Esophagus squamous epithelium (tissue), 5 donors: Measurements from ENCODE around the gene DZIP1L. TPM values are rescaled to one million over a fixed set of nuclear protein-coding genes. Genes with fewer than 3 reads are reported as not detected.

ENCODE experiments used
- DNase-seq: peaks from one replicate; lab custom pipeline; 2025; lab: John Stamatoyannopoulos, UW
- H3K27ac ChIP-seq, 4 donors: fragments of 200-600 bp; sonication (generic); one replicate each; pipeline ENCODE4 v1.5.1; 2016 to 2019; ENCODE audit warnings: mild to moderate bottlenecking in 1 of 4
- H3K27me3 ChIP-seq, 4 donors: fragments of 200-600 bp; sonication (generic); 1 replicate in 3 of 4; 2 replicates in 1 of 4; pipeline versions ENCODE4 v1.5.1 to v1.6.0; 2017 to 2021; ENCODE audit warnings: antibody characterized with exemption in 1 of 4
- H3K36me3 ChIP-seq, 3 donors: fragments of 200-600 bp; sonication (generic); one replicate each; pipeline ENCODE4 v1.5.1; 2016 to 2019
- H3K4me1 ChIP-seq, 3 donors: fragments of 200-600 bp; sonication (generic); one replicate each; pipeline ENCODE4 v1.5.1; 2017 to 2019
- H3K4me3 ChIP-seq, 4 donors: fragments of 200-600 bp; sonication (generic); 1 replicate in 3 of 4; 2 replicates in 1 of 4; pipeline ENCODE4 v1.5.1; 2016 to 2019; ENCODE audit warnings: mild to moderate bottlenecking in 2 of 4, moderate library complexity in 1 of 4
- H3K9me3 ChIP-seq, 3 donors: fragments of 200-600 bp; sonication (generic); one replicate each; pipeline ENCODE4 v1.5.1; 2016 to 2019
- POLR2A ChIP-seq, 4 donors: fragments of 450-650 bp; IDR thresholded peaks; one replicate each; pipeline ENCODE4 v1.6.1; 2017; ENCODE audit warnings: antibody characterized with exemption in 4 of 4, mild to moderate bottlenecking in 4 of 4, moderate library complexity in 3 of 4
- WGBS, 2 donors: methylation state at CpG; one replicate each; pipeline ENCODE4 v1.1.5; 2018; 5-methylcytosine and 5-hydroxymethylcytosine counted together
- intact Hi-C: fragments of 100-400 bp; cut with DNase I; formaldehyde crosslinking; loops from one replicate; pipeline ENCODE4 v1.15.0; 2022
- total RNA-seq, 4 donors: library from RNA; depleted of rRNA; stranded (reverse); fragments of >200 nt; gene quantifications; one replicate each; pipeline ENCODE4 v1.1.0, GENCODE V29; 2016
- TF ChIP-seq, protein P1 (sequence below), 6 experiments: fragments of 450-650 bp in 4 of 6; fragments of 200-600 bp in 2 of 6; sonication (generic) in 2 of 6; IDR thresholded peaks; one replicate each; pipeline ENCODE4 v1.5.1; 2016 to 2019; ENCODE audit warnings: antibody characterized with exemption in 6 of 6, mild to moderate bottlenecking in 4 of 6, moderate library complexity in 4 of 6
- donor health status: DM: yes; HTN: yes; CAD: no.

The DZIP1L gene
- total RNA-seq, 4 donors from 2014 or later: 1.7 to 17.4 (median 5.0) TPM

DNA sequence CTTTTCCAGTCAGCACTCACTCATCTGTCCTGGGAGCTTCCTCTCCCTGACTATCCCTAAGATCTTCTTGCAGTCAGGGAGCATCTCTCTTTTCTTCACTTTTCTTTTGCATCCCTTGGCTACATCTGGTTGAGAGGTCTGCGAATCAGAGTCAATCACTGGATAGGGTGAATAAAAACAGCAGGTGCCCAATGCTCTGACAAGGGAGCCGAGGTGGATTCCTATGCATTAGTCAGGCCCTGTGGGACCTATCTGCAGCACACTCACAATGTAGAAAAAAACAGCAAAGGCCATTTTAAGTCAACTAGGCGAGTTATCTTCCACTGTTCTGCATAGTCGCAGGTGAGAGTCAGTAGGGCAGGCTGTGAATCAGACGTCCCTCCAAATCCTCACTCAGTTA is 35.5 kb downstream of the DZIP1L start:
- intact Hi-C loops: no loop called here
- no peak for DNase-seq
- Histone ChIP-seq H3K4me1 (peaks cover 5 to 6% (median 6%) of the 10 kb centered on the region in 3 donors), H3K36me3 (peaks cover 0 to 82% (median 0%) of the 10 kb centered on the region in 3 donors), H3K9me3 (no peaks in the 10 kb centered on the region), H3K4me3 (no peak overlapping the region), H3K27ac (no peak overlapping the region), H3K27me3 (no peaks in the 10 kb centered on the region)
- 79 to 80% methylated on average over 3 to 5 of the region's 5 CpGs for WGBS, 2 donors
- TF ChIP-seq, protein P1, sequence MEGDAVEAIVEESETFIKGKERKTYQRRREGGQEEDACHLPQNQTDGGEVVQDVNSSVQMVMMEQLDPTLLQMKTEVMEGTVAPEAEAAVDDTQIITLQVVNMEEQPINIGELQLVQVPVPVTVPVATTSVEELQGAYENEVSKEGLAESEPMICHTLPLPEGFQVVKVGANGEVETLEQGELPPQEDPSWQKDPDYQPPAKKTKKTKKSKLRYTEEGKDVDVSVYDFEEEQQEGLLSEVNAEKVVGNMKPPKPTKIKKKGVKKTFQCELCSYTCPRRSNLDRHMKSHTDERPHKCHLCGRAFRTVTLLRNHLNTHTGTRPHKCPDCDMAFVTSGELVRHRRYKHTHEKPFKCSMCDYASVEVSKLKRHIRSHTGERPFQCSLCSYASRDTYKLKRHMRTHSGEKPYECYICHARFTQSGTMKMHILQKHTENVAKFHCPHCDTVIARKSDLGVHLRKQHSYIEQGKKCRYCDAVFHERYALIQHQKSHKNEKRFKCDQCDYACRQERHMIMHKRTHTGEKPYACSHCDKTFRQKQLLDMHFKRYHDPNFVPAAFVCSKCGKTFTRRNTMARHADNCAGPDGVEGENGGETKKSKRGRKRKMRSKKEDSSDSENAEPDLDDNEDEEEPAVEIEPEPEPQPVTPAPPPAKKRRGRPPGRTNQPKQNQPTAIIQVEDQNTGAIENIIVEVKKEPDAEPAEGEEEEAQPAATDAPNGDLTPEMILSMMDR (IDR thresholded peaks at IDR 0.05): no peak
- TF ChIP-seq POLR2A (IDR thresholded peaks at IDR 0.05): no peak

DNA sequence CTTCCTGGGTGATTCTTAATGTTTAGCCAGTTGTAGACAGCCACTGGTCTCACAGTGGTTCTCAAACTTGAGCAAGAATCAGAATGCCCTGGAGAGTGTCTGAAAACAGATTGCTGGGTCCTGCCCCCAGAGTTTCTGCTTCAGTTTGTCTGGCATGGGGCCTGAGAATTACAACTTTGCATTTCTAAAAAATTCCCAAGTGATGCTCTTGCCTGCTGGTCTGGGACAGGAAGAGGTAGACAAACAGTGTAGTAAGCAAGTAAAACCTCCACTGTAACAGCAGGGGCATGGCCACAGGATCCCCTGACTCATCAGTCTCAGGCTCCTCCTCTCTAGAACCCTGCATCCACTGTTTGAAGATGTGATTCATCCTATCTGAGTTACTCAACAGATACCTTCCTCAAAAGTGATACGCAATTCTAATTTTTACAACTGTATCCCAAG is 36.5 kb downstream of the DZIP1L start:
- peaks cover 5 to 6% (median 6%) of the 10 kb centered on the region in 3 donors for H3K4me1 ChIP-seq
- no peak overlapping the region for H3K4me3 ChIP-seq
- peaks cover 0 to 81% (median 0%) of the 10 kb centered on the region in 3 donors for H3K36me3 ChIP-seq
- intact Hi-C loops: no loop called here
- H3K27ac ChIP-seq: no peak overlapping the region
- no peaks in the 10 kb centered on the region for H3K9me3 ChIP-seq
- DNase-seq: no peak
- TF ChIP-seq, protein P1 (IDR thresholded peaks at IDR 0.05): no peak
- no peak for TF ChIP-seq POLR2A (IDR thresholded peaks at IDR 0.05)
- WGBS, 2 donors: 0% methylated on average over 1 of the region's 1 CpG
- no peaks in the 10 kb centered on the region for H3K27me3 ChIP-seq

DNA sequence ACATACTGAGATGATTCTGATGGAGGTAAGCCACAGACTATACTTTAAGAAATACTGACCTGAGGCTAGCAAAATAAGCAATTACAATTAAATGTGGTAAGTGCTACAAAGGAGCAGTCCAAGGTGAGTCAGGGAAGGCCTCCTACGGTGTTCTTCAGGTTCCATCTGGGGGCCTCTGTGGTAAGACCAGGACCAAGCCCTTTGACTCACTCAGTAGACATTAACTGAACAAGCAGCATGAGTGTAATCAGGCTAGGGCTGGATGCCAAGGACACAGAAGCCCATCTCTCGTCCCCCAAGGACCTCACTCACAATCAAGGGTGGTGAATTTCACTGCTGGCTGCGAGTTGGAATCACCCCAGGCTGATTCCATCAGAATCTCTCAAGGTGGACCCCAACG is 37.3 kb downstream of the DZIP1L start:
- intact Hi-C loops: no loop called here
- H3K27ac ChIP-seq: no peak overlapping the region
- no peak for DNase-seq
- TF ChIP-seq, protein P1 (IDR thresholded peaks at IDR 0.05): no peak
- no peak for TF ChIP-seq POLR2A (IDR thresholded peaks at IDR 0.05)
- no peaks in the 10 kb centered on the region for H3K27me3 ChIP-seq
- WGBS, 2 donors: 82 to 86% methylated on average over 3 to 4 of the region's 4 CpGs
- H3K36me3 ChIP-seq: peaks cover 0 to 81% (median 0%) of the 10 kb centered on the region in 3 donors
- no peak overlapping the region for H3K4me3 ChIP-seq
- H3K9me3 ChIP-seq: no peaks in the 10 kb centered on the region
- peaks cover 5 to 6% (median 6%) of the 10 kb centered on the region in 3 donors for H3K4me1 ChIP-seq

DNA sequence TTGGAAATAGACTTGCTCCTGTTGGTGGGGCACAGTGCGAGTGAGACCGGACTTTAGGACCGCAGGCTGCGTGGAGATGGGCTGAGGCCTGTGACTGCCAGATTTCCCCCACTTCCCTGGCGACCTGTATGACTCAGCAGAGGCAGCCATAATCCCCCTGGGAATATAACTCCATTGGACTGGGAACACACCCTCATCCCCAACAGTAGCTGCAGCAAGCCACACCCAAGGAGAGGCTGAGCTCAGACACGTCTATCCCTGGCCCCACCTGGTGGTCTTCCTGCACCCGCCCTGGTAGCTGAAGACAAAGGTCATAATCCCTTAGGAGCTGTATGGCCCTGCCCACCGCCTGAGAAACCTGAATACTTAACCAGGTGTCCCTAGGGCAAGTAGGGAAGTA is 42.6 kb downstream of the DZIP1L start:
- no peaks in the 10 kb centered on the region for H3K9me3 ChIP-seq
- H3K36me3 ChIP-seq: peaks cover 0 to 86% (median 0%) of the 10 kb centered on the region in 3 donors
- intact Hi-C loops: no loop called here
- H3K27ac ChIP-seq: no peak overlapping the region
- 70 to 86% methylated on average over 3 to 7 of the region's 8 CpGs for WGBS, 2 donors
- H3K27me3 ChIP-seq: no peaks in the 10 kb centered on the region
- DNase-seq: no peak
- H3K4me1 ChIP-seq: no peaks in the 10 kb centered on the region
- no peak for TF ChIP-seq POLR2A (IDR thresholded peaks at IDR 0.05)
- TF ChIP-seq, protein P1 (IDR thresholded peaks at IDR 0.05): no peak
- no peak overlapping the region for H3K4me3 ChIP-seq

DNA sequence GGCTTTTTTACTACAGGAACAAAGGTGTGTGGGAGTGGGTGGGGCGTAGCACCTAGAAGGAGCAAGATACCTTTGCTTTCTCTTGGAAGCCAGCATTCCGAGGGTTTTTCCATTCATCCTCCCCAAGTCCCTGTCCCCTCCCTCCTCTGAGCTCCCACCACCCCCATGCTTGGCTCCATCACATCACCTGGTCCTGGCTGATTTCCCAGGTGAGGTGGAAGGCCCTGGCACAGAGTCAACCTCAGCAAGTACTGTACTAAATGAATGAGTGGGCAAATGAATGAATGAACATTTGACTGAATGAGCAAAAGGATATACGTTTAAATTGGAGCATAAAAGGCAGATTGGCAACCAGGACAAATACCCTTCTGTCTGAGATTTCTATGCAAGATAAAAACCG is 45.4 kb downstream of the DZIP1L start:
- Histone ChIP-seq H3K9me3 (no peaks in the 10 kb centered on the region), H3K27ac (no peak overlapping the region), H3K36me3 (peaks cover 0 to 87% (median 0%) of the 10 kb centered on the region in 3 donors), H3K4me1 (no peaks in the 10 kb centered on the region), H3K27me3 (no peaks in the 10 kb centered on the region), H3K4me3 (no peak overlapping the region)
- intact Hi-C loops: no loop called here
- TF ChIP-seq, protein P1 (IDR thresholded peaks at IDR 0.05): no peak
- TF ChIP-seq POLR2A (IDR thresholded peaks at IDR 0.05): no peak
- 61 to 63% methylated on average over 4 of the region's 4 CpGs for WGBS, 2 donors
- no peak for DNase-seq
